ENCODE results near the gene BABAM1.

Gene BABAM1

DNA sequence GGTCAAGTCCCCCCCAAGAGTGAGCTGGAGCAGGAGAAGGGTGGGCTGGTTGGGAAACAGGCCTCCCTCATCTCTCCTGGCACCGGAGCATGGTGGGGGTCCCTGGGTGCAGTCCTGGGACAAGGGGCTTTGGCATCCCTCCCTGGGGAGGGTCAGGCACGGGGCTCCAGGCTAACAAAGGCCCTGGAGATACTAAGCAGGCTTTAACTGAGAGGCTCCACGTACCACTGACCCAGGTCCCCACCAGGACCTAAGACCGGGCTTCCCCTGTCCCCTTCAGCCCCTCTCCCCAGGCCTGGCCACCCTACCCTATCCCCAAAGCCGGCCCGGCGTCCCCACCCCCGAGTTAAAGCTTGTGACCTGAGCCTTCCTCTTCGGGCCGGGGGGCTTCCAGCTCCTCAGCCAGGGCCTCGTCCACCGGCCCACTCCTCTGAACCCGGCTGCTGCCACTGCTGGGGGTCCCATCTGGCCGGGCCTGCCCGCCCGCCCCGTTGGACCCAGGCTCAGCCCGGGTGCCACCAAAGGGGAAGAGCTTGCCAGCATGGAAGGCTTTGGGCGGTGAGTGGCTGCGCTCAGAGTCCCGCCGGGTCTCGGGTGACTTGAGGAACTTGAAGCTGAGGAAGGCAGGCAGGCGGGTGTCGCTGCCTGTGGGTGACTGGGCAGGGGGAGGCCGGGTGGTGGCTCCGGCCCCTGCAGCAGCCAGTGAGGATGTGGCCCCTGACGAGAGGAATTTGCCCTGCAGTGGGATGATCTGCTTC is 57.3 kb downstream of the BABAM1 start:
- no peak for DNase-seq (ENCODE audit: low read depth)

DNA sequence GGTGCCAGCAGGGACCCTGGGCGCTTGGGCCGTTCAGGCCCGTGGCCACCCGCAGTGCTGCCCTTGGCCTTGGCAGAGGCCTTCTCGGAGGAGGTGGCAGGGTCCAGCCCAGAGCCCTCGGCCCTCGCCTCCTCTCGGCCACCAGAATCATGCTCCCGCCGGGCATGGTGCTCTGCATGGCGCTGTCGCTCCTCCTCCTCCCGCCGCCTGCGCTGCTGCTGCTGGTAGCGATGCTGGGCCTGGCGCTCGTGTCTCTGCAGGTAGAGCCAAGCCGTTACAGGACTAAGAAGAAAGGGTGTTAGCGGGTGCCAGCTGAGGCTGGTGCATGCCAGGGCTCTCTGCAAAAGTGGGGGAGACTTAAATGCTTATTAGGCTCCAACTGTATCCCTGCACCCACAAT is 57.9 kb downstream of the BABAM1 start:
- DNase-seq (ENCODE audit: low read depth), result no peak

DNA sequence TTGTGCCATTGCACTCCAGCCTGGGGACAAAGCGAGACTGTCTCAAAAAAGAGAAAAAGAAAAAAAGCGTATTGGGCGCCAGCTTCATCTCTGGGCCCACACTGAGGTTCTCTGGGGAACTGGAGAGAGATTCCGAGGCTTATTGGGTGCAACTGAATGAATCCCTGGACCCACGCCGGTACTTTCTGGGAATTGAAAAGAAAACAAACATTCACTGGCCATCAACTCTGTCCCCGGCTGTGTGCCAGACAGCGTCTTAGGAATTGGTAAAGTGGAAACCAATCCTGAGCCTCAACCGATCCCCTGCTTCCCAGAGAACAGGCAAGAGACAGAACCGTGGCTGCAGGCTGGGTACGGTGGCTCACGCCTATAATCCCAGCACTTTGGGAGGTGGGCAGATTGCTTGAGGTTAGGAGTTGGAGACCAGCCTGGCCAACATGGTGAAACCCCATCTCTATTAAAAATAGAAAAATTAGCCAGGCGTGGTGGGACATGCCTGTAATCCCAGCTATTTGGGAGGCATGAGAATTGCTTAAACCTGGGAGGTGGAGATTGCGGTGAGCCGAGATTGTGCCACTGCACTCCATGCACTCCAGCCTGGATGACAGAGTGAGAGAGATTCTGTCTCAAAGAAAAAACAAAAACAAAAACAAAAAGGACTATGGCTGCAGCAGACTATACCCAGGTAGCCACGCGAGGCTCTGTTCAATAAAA is 58.8 kb downstream of the BABAM1 start:
- no peak for DNase-seq (ENCODE audit: low read depth)

DNA sequence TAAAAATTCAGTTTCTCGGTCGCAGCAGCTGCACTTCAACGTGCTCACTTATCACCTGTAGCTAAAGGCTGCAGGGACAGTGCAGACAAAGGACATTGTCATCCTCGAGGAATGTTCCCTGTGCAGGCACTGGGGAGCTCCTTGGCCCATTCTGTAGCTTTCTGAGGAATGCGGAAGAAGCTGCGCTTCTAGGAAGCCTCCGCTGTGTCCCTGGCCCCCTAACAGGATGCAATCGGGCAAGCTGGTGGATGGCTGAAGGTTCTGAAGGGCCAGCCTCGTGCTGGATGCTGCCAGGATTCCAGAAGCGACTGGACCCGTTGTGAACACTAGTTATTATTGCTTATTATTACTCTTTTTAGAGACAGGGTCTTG is 59.3 kb downstream of the BABAM1 start:
- no peak for DNase-seq (ENCODE audit: low read depth)

DNA sequence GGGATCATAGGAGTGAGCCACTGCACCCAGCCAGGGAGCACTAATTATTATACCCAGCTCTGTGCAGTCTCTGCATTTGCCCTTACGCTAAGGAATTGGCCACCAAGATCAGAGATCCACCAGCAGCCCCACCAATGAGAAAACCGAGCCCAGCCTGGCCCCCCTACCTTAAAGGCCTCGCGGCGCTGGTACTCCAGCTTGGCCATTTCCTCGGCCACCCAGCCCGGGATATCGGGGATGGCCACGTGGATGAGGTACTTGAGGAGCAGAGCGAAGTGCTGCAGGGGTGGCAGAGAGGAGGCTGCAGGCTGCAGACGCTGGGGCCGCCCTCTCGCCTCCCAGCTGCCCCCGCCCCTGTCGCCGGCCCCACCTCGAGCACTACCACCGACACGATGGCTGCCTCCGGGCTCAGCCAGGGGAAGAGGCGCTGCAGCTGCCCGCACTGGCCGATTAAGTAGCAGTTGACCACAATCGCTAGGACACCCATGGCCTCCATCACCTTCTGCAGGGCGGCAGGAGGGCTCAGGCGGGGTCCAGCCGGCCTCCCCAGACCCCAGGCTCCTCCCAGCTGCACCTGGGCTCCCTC is 59.9 kb downstream of the BABAM1 start:
- DNase-seq (ENCODE audit: low read depth), result no peak

DNA sequence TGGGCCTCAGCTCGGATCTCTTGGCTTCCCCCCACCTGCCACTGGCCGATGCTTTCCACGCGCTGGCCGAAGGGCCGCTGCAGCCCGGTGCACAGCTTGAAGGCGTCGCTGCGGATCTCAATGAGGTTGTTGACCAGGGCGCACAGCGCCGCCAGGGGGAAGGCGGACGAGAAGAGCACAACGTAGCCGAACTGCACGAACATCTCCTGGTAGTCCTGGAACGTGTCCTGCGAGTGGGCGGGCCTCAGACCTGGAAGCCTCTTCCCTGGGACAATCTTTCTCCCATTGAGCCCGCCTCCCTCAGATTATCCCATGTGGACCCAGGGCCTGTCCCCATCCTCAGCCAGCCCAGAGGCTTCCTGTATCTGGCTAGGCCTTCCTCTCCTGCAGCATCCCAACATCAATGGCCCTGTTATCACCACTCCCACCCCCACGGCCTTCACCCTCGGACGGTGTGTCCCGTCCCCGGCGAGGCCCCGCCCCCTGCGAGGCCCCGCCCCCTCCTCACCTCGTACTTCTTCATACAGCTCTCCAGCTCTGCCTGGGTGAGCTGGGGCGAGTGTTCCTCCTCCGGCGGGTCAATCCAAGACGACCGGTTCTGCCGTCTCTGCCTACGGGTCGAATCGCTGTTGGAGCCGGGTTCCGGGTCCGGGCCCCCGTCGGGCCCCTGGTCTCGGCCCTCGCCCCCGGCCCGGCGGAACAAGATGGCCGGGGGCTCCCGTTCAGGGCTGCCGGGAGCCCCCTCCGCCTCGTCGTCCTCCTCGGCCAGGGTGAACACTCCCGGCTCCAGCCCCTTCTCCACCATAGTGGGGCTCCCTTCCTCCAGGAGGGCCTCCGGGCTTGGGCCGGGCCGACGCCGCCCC is 60.6 kb downstream of the BABAM1 start:
- no peak for DNase-seq (ENCODE audit: low read depth)

Measured in HS-5 (cell line).